Chondrocyte (in vitro differentiated cells): Measurements from ENCODE around the gene FMNL2. TPM values are rescaled to one million over a fixed set of nuclear protein-coding genes. Genes with fewer than 3 reads are reported as not detected.

Experiments
- DNase-seq: peaks from one replicate; pipeline ENCODE4 v3.0.0; 2021; ENCODE audit warnings: mixed read lengths, low spot score
- H3K27ac Mint-ChIP-seq: one replicate; pipeline ENCODE4 v1.8.0; 2021; ENCODE audit warnings: mild to moderate bottlenecking, moderate library complexity, mixed read lengths; ENCODE audit not compliant: unreplicated experiment
- H3K27me3 Mint-ChIP-seq: 2 replicates; pipeline ENCODE4 v1.8.0; 2021; ENCODE audit warnings: low read depth, mixed read lengths
- H3K36me3 Mint-ChIP-seq: 2 replicates; pipeline ENCODE4 v1.8.0; 2021; ENCODE audit warnings: low read depth, mixed read lengths
- H3K4me1 Mint-ChIP-seq: 2 replicates; pipeline ENCODE4 v1.8.0; 2021; ENCODE audit warnings: low read depth, mild to moderate bottlenecking, mixed read lengths
- H3K4me3 Mint-ChIP-seq: one replicate; pipeline ENCODE4 v1.8.0; 2021; ENCODE audit warnings: mild to moderate bottlenecking, moderate library complexity, mixed read lengths; ENCODE audit not compliant: unreplicated experiment
- H3K9me3 Mint-ChIP-seq: 2 replicates; pipeline ENCODE4 v1.8.0; 2021; ENCODE audit warnings: low read depth, mixed read lengths
- CTCF ChIP-seq: fragments of 200-600 bp; sonication (generic); IDR thresholded peaks from 2 replicates; pipeline ENCODE4 v1.5.0; 2021; ENCODE audit warnings: antibody characterized with exemption, mild to moderate bottlenecking, moderate library complexity
- total RNA-seq: library from RNA; stranded (reverse); gene quantifications from 3 replicates; pipeline ENCODE4 v1.2.1, GENCODE V29; 2021

Gene FMNL2
- total RNA-seq, 1 donor from 2014 or later: 33.9 TPM

GRCh38 chr2:152452256-152452973 lies 117.4 kb downstream of the FMNL2 start:
- peak overlapping the region; percentile 45 for H3K27ac Mint-ChIP-seq
- H3K27me3 Mint-ChIP-seq: no peaks in the 10 kb centered on the region
- TF ChIP-seq CTCF: no peak
- DNase-seq: no peak
- H3K4me3 Mint-ChIP-seq: no peak overlapping the region
- H3K4me1 Mint-ChIP-seq: peaks cover 58% of the 10 kb centered on the region
- H3K9me3 Mint-ChIP-seq: no peaks in the 10 kb centered on the region
- H3K36me3 Mint-ChIP-seq: peaks cover 1% of the 10 kb centered on the region

GRCh38 chr2:152453129-152453911 lies 118.3 kb downstream of the FMNL2 start:
- Mint-ChIP-seq H3K27me3 (no peaks in the 10 kb centered on the region), H3K9me3 (no peaks in the 10 kb centered on the region), H3K27ac (no peak overlapping the region), H3K4me3 (no peak overlapping the region), H3K36me3 (peaks cover 1% of the 10 kb centered on the region), H3K4me1 (peaks cover 52% of the 10 kb centered on the region)
- TF ChIP-seq CTCF: no peak
- DNase-seq: no peak

- H3K4me1 Mint-ChIP-seq: peaks cover 51% of the 10 kb centered on the region
- H3K36me3 Mint-ChIP-seq: peaks cover 1% of the 10 kb centered on the region
- no peak for TF ChIP-seq CTCF
- no peaks in the 10 kb centered on the region for H3K27me3 Mint-ChIP-seq
- H3K27ac Mint-ChIP-seq: no peak overlapping the region
- no peaks in the 10 kb centered on the region for H3K9me3 Mint-ChIP-seq
- H3K4me3 Mint-ChIP-seq: no peak overlapping the region
- no peak for DNase-seq
Observed at GRCh38 chr2:152454371-152454770, 119.4 kb downstream of the FMNL2 start.

- Mint-ChIP-seq H3K9me3 (no peaks in the 10 kb centered on the region), H3K4me3 (no peak overlapping the region), H3K27ac (no peak overlapping the region), H3K27me3 (no peaks in the 10 kb centered on the region), H3K36me3 (peaks cover 1% of the 10 kb centered on the region), H3K4me1 (peaks cover 51% of the 10 kb centered on the region)
- DNase-seq: no peak
- TF ChIP-seq CTCF: no peak
Observed at GRCh38 chr2:152454960-152455359, 120.0 kb downstream of the FMNL2 start.

GRCh38 chr2:152455738-152456137 lies 120.8 kb downstream of the FMNL2 start:
- Mint-ChIP-seq H3K36me3 (peaks cover 1% of the 10 kb centered on the region), H3K4me1 (peaks cover 58% of the 10 kb centered on the region), H3K27me3 (no peaks in the 10 kb centered on the region), H3K27ac (no peak overlapping the region), H3K9me3 (no peaks in the 10 kb centered on the region), H3K4me3 (no peak overlapping the region)
- DNase-seq: no peak
- TF ChIP-seq CTCF: no peak
